ENCODE results near the gene AFMID. TPM values are rescaled to one million over a fixed set of nuclear protein-coding genes. Genes with fewer than 3 reads are reported as not detected.

Gene AFMID
- total and polyA plus RNA-seq, 2 of the 8 experiments (the other 6 are each of a cell fraction or from before 2014, with no cell fraction given): 49.0 to 53.0 TPM

- TF ChIP-seq CHD7 (IDR thresholded peaks at IDR 0.05; ENCODE audit: insufficient replicate concordance, low read length): no peak
- TF ChIP-seq CBX5 (IDR thresholded peaks at IDR 0.05; ENCODE audit: low read depth, low read length): no peak
- no peak for TF ChIP-seq EGR1 (IDR thresholded peaks at IDR 0.05; ENCODE audit: borderline replicate concordance, low read depth, low read length)
- no peak for TF ChIP-seq RNF2 (IDR thresholded peaks at IDR 0.05; ENCODE audit: borderline replicate concordance, low read depth, low read length, missing control alignments, poor library complexity, severe bottlenecking)
- 0 out of 4 replicates have a peak, but pooled peaks of 1 of the 3 experiments have one; percentile 3 for TF ChIP-seq CTCF (IDR thresholded peaks at IDR 0.05; ENCODE audit: control extremely low read depth in 1 of 3, insufficient read depth in 1 of 3, low read depth in 1 of 3, low read length in 3 of 3)
- TF ChIP-seq NRF1 (IDR thresholded peaks at IDR 0.05; ENCODE audit: low read depth, low read length): no peak
These were observed 23.0 kb upstream of the AFMID start (continued) for GRCh38 chr17:78163881-78164747.

Measured in H1 (cell line).